ENCODE measurements around the gene SF1.

DNA sequence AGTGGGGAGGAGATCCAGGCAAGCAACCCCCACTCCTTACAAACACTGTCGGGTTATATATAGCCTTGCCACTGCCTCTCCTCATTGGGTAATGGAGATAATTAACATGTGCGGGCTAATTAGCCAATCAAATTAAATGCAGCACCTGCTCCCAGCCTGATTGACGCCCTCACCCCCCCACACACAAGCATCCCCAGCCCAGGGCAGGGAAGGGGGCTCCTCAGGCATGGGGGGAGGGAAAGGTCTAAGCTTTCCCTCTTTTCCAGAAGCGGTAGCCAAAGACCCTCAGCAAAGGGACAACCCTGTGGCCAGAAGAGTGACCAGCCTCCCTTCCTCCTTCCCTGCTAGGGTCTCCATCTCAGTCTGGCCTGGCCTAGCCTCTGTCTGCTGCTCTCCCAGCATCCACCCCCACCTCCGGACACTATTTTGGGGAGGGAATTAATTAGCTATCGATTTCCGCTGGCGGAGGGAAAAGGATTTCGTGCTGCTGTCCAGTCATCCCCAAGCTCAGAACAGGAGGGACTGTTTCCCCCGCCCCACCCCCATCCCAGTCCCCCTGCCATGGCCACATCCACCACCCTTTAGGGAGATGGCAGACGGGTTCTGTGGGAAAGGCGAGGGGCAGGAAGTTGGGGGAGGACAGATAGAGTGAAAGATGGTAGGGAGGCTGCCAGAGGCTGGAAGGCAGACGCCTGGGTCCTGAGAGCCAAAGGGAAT lies 62.4 kb downstream of the SF1 start:
- TF ChIP-seq, protein P1, sequence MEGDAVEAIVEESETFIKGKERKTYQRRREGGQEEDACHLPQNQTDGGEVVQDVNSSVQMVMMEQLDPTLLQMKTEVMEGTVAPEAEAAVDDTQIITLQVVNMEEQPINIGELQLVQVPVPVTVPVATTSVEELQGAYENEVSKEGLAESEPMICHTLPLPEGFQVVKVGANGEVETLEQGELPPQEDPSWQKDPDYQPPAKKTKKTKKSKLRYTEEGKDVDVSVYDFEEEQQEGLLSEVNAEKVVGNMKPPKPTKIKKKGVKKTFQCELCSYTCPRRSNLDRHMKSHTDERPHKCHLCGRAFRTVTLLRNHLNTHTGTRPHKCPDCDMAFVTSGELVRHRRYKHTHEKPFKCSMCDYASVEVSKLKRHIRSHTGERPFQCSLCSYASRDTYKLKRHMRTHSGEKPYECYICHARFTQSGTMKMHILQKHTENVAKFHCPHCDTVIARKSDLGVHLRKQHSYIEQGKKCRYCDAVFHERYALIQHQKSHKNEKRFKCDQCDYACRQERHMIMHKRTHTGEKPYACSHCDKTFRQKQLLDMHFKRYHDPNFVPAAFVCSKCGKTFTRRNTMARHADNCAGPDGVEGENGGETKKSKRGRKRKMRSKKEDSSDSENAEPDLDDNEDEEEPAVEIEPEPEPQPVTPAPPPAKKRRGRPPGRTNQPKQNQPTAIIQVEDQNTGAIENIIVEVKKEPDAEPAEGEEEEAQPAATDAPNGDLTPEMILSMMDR (IDR thresholded peaks at IDR 0.05), result no peak
- no peak for TF ChIP-seq POLR2A (IDR thresholded peaks at IDR 0.05)

Data from adrenal gland (tissue), 5 donors.